Superior temporal gyrus (tissue), 1 donor: ENCODE data around the gene CAPN2.
"Not testable (repeated sequence)": the region's sequence is repeated elsewhere in the genome, so short reads cannot be mapped to it uniquely, and the experiment has no call there.

Experiments
- DNase-seq: peaks from one replicate; pipeline ENCODE4 v3.0.0-alpha.2; 2016; ENCODE audit errors: extremely low spot score

Gene CAPN2

DNA sequence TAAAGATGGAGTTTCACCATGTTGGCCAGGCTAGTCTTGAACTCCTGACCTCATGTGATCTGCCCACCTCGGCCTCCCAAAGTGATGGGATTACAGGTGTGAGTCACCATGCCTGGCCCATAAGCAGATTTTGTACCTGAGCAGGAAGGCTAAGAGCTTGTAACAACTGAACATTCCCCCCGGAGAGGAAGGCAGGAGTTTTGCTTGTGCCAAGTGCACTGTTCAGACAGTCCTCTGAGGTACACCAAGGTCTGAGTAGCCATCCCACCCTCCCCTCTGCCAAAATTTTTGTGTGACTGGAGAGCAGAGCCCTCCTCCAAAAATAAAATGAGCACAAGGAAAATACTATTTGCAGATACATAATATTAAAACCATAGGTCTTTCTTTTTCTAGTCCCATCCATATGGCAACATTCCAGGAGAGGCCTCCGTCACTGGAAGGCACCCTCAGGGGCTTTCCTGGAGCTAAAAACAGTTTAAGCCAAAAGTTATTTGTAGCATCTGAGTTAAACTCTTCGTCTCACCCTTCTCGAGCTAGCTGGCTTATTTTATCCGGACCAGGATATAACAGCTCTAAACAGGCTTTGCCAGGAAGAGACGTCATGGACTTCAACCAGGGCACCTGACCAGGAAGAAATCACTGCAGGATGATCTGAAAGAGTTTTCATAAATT is 27.2 kb downstream of the CAPN2 start:
- no peak for DNase-seq

DNA sequence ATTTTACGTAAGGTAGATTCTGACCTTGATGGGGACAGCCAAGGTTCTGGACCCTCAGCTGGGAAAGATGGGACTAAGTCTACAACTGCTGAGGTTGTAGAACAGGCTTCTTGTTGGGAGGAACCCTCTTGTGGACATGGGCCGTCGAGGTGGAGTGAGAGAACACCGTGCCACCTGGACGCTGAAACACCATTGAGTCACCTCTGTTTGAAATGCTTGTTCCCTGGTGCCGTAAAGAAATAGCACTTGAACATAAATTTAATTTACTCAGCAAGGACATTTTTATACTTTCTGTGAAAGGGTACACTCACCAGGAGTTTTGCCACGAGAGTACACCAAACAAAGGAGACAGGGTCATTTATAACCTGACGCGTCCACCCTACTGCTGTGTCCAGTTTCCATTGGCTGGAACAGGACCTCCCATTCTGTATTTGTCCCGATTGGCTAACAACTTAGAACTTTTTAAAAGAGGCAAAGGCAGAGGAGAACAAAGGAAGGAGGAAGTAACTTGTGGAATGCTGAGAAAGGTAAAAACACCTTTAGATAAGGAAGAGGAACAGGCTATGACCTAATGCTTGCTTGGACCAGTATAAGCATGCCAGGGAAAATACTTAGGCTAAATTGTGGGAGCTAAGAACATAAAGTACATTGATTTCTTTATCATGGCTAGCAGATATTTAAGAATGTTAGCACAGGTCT is 27.8 kb downstream of the CAPN2 start:
- DNase-seq = not testable (repeated sequence)

DNA sequence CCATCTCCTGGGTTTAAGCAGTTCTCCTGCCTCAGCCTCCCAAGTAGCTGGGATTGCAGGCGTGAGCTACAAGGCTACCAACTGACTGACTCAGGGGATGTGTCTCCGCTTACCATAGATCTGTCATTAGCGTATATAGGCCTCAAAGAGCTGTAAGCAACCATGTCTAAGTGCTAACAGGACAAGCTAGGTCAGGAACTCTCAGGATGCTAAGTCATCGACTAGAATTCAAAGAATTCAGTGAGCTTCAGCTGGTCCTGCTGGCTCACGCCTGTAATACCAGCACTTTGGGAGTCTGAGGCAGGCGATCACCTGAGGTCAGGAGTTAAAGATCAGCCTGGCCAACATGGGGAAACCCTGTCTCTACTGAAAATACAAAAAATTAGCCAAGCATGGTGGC is 29.5 kb downstream of the CAPN2 start:
- DNase-seq = no peak

DNA sequence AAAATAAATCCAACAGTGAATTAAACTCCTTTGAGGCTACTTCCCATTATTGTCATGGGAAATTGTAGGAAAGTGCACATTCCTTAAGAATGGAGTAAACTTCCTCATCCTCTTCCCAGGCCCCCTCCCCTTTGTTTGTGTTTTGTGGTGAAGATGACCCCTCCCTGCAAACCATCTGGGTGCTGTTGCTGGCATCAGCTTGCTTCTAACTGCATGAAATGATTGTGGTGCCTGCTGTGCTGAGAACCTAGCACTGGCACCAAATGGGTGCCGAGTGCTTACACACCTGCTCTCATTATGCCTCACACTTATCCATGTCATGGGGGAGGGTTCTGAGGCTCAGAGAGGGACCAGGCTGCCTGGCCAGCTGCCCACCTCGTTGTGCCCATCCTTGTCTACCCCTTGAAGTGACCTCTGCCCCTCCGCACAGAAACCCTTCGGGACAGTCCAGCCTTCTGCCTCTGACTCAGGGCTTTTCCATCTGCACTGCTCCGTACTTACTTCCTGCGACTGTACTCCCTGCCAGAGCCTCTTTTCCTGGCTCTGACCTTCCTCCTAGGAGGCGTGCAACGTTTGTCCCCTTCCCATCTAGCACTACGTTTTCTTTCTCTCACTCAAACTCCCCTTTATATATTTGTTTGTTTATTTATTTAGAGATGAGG is 30.6 kb downstream of the CAPN2 start:
- DNase-seq = no peak

DNA sequence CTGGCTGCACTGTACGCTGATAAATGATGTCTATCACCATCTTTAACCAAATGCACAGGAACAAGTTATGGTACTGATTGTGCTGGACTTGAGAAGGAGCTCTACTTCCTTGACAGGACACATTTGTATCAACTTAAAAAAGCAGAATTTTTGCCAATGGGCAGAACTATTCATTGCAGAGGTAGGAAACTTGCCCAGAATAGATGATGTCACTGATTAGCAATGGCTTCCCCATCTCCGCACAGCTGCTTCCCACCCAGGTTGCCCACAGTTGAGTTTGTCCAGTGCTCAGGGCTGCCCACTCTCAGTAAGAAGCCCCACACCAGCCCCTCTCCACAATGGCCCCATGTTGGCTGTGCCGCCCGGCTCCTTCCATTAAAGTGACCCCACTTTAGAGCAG is 33.4 kb downstream of the CAPN2 start:
- DNase-seq = no peak

DNA sequence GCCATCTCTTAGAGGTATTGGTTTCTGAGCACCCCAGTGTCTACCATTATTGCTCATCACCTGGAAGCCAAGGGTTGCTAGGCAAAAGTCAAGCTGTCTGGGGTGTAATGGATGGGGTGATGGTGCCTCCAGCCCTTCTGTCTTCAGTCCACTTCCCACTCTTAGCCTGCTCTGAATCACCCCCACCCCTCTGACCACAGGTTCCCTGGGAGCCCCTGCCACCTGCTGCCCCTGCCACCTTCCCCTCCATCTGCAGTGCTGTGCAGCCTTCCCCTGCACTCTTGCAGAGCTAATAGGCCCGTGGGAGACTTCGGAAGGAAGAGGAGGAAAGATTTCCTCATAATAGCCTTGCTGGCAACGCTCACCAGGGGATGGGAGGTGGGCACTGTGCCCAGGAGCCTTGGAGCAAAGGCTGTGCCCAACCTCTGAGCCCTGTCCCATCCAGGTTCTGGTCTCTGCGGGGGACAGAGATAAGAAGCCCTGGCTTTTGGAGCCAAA is 35.5 kb downstream of the CAPN2 start:
- DNase-seq = no peak

DNA sequence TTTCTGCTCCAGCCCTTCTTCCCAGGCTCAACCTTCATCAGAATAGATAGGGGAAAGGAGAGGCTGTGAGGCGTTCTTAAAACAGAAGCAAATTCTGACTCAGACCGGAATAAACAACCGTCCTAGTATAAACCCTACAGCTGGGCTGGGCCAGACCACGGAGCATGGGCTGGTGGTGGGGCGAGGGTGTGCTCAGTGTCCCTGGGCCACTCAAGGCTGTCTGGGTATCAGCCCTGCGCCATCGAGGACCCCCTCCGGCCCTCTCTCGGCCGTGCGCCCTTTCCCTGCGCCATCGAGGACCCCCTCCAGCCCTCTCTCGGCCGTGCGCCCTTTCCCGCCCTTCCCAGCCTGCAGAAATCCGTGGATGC is 36.0 kb downstream of the CAPN2 start:
- DNase-seq = no peak

DNA sequence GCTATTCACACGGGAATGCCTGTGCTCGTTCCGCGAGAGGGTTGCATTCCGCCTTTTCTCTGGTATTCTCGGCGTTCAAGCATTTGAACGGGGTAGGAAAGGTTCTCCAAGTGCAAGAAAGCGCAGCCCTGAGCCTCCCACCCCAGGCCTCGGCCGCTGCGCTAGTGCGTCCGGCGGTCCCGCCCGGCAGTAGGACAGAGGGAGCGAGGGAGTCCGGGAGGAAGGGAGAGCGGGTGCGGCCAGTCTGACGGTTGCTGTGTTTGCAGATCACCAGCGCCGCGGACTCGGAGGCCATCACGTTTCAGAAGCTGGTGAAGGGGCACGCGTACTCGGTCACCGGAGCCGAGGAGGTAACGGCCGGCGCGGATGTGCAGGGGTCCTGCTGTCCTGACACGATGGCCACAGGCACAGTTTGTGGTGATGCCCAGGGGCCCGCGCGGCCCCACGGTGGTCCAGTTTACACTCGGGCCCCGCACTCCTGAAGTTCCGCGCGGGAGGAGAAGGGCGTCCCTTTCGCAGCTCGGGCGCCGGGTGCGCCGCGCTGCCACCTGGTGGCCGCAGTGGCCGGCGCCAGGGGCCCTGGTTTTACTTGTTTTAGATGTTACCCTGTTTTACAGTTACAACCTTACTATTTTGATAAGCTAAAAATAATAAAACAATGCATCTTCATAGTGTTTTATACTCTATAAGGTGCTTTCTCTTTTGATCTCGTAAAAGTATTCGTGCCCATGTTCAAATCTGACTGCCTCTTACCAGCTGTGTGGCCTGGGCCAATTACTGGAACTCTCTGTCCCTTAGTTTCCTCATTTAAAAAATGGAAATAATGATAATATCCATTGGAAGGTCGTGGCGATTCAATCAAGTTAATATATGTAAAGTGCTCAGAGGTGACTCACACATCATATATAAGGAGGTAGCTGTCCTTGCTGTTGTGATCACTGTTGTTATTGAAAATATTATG is 36.7 kb downstream of the CAPN2 start:
- peak; percentile 82 for DNase-seq

DNA sequence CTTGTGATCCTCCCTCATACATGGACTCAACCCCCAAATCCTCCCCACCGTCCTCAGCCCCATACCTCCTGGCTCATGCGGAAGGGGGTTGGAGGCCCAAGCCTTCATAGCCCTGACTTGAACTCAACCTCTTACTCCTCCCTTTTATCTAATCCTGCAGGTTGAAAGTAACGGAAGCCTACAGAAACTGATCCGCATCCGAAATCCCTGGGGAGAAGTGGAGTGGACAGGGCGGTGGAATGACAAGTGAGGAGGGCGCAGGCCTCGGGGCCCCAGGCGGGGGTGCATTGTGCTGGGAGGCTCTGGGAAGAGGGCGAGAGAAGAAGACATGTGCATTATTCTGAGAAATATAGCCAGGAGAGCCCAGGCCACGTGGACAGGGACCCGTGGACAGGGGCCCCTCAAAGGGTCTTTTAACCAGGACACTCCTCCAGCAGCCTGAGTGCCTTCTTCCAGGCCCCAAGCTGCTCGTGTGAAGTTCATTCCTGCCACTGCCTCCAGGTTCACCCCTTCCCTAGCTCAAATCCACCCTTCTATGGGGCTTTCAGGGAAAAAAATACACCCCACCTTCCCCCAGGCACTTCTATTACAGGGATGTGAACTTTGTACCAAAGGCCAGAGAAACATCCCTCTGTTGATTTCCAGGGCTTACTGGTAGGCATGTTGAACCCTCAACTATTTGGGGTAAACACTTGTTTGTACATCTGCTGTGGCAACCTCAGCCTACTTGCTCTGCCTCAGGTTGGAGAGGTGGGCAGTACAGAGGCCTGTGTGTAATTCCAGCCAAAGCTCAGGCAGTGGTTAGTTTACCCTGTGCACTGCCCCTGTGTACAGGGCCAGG is 38.6 kb downstream of the CAPN2 start:
- DNase-seq = no peak

DNA sequence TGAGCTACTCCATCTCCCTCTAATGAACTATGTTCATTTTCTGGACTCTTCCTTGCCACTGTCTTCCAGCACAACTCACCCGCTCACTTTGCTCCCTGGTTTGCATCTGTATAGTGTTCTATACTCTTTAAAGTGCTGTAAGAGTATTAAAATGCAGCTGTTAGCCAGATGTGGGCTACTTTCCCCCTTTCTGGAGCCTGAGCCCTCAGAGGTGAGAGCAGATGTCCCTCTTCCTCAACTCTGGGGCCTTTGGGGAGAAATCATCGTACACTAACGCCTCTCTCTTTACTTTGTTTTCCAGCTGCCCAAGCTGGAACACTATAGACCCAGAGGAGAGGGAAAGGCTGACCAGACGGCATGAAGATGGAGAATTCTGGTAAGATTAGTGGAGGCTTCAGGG is 39.4 kb downstream of the CAPN2 start:
- DNase-seq = no peak

DNA sequence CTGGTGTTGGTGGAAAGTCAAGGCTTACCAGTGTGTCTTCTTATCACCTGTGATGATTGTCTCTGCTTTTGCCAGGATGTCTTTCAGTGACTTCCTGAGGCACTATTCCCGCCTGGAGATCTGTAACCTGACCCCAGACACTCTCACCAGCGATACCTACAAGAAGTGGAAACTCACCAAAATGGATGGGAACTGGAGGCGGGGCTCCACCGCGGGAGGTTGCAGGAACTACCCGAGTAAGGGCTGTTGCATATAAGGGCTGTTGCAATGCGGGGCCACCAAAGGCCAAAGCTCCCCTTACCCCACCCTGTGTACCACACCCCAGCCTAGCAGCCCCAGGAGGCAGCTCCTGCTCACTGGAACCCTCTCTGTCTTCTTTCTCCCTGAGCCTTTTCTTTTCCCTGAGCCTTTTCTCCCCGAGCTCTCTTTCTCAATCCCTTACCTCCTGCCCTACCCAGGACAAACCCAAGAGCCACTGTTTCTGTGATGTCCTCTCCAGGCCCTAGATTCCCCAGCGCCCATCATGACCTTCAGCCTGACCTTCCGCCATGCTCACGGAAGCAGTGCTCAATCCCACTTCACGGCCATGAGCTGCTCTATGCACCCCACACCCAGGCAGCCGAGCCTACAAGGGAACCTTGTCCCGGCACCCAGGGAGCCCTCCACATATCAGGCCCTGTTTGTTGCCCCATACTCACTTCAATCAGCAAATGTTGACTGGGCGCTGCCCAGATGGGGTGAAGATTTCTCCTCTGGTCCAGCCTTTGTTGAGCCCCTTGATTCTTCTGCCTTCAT is 40.6 kb downstream of the CAPN2 start:
- DNase-seq = no peak

DNA sequence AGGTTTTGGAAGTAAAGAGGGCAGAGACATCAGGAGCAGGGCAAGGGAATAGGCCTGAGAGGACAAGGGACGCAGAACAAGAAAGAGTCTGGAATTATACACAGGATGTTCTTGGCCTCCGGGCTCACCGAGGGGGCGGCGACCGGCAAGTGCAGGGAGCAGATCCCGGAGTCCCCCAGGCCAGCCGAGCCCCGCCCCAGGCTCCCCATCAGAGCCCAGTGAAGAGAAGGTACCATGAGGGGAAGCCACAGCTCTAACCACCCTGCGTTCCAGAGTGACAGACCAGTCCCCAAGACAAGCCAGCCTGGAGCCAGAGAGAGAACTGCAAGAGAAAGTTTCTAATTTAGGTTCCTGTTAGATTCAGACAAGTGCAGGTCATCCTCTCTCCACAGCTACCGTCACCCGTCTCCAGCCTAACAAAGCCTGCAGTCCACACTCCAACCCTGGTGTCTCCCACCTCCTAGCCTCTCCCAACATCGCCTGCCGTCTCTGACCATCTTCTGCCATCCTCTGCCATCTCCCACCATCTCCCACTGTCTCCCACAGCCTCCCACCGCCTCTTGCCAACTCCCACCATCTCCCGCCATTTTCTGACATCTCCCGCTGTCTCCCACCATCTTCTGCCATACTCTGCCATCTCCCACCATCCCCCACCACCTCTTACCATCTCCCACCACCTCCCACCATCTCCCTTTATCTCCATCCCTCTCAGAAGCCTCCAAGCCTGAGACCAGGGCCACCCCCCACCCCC is 42.5 kb downstream of the CAPN2 start:
- no peak for DNase-seq

DNA sequence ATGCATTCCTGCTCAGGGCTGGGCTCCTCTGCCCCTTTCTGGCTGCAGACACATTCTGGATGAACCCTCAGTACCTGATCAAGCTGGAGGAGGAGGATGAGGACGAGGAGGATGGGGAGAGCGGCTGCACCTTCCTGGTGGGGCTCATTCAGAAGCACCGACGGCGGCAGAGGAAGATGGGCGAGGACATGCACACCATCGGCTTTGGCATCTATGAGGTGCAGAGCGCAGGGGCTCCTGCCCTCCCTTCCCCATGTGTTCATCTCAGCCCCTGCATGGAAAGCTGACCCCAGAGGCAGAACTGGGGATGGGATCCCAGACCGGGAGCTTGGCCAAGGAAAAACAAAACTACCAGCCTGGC is 43.1 kb downstream of the CAPN2 start:
- DNase-seq = no peak

DNA sequence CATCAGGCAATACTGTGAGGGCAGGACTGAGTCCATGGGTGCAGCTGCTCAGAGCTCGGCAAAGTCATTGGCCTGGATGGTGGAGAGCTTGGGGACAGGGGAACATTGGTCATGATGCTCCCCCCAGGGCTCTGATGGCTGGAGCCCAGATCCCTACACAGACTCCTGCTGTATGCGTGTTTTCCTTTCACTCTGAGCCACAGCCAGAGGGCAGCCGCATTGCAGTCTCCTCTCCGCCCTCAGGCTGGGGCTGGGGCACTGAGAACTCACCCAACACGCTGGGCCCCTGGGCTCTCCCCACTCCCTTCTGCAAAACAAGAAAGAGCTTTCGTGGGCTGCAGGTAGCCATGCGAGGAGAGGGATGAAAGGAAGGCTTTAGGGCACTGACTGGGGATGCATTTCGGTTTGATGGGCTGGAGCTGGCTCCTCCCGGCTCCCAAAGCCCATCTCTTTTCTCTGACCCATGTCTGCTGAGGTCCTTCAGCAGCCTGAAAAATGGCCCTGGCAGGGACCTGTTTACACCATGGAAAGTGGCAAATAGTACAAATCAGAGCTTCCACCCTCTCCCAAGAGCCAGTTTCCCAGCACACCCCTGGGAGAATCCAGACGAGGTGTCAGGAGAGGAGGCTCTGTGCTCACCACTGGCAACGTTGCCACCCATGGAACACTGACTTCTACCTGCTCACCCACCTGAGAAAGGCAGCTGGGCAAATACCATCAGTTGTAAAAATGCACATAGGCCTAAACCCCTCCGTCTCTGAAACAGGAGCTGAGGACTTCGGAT is 43.8 kb downstream of the CAPN2 start:
- peak; percentile 89 for DNase-seq

DNA sequence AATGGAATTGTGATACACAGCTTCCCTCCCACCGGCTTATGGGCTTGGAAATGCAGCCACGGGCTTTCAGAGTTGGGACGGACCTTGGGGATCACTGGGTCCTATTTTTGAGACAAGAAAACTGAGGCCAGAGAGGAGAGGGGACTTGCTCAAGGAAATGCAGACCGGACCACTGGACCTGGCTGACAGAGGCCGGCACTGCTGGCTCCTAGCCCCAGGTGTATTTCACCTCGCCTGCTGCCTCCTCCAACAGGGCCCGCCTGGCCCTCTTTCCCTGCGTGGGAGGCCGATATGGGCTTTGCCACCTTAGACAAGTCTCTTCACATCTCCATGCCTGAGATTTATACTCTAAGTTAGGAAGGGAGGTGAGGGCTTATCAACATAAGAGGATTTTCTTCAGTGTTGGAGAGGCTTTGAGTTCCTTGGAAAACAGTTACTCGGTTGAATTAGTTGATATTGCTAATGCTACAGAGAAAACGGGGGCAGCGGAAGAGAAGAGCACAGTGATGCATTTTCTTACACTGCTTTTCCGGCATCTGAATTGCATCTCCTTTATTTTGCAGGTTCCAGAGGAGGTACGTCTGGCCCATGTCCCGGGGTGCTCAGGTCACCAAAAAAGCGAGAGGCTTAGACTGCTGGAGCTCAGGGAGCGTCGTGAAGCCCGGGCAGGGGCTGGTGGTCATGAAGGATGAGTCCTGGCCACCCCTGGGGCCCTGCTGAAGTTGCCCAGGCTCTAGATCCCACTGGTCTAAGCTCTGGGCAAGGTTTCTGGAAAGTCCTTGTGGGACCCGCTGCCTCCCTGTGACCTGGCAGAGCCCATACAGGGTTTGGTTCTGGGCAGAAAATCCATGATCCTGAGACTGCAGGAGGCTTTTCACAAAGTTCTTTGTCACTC is 44.7 kb downstream of the CAPN2 start:
- DNase-seq = no peak

DNA sequence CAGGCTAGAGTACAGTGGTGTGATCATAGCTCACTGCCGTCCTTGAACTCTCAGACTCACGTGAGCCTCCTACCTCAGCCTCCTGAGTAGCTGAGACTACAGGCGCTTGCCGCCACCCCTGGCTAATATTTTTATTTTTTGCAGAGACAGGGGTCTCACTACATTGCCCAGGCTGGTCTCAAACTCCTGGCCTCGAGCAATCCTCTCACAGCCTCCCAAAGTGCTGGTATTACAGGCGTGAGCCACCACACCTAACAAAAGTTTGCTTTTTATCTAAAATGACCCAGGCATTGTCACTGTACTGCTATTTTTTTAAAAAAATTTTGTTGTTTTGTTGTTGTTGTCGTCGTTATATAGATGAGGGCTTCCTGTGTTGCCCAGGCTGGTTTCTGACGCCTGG is 46.4 kb downstream of the CAPN2 start:
- no peak for DNase-seq

DNA sequence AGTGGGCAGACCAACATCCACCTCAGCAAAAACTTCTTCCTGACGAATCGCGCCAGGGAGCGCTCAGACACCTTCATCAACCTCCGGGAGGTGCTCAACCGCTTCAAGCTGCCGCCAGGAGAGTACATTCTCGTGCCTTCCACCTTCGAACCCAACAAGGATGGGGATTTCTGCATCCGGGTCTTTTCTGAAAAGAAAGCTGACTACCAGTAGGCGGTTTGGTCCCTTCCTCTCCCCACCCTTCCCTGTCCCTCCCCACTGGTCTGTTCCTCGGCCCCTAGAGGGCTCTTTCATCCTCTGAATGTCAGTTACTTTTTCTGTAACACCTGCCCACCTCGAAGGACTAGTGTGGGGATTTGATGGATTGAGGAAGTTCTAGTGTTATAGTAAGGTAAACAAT is 46.9 kb downstream of the CAPN2 start:
- no peak for DNase-seq

DNA sequence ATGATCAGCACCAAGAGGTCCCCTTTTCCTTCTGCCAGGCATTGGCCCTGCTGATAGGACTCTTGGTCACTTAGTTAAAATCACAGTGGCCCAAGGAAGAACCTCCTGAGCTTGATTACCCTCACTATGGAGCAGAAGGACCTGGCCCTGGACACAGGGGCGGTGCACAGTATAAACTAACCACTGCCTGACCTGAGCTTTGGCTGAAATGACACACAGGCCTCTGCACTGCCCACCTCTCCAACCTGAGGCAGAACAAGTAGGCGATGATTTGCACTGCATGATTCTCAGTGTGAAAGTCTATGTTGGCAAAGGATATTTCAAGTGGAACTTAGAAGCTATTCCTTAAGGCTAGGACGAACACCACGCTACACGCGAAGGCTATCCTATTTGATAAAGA is 48.5 kb downstream of the CAPN2 start:
- no peak for DNase-seq
